ENCODE data around the gene MERTK.
"Not testable (repeated sequence)": the region's sequence is repeated elsewhere in the genome, so short reads cannot be mapped to it uniquely, and the experiment has no call there.

DNA sequence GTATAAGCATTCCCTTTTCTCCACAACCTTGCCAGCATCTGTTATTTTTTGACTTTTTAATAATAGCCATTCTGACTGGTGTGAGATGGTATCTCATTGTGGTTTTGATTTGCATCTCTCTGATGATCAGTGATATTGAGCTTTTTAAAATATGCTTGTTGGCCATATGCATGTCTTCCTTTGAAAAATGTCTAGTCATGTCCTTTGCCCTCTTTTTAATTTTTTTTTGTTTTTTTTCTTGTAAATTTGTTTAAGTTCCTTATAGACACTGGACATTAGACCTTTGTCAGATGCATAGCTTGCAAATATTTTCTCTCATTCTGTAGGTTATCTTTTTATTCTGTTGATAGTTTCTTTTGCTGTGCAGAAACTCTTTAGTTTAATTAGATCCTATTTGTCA, 171.4 kb downstream of the MERTK start:
- not testable (repeated sequence) for TF ChIP-seq SETDB1 (CRISPR knock-in tag; IDR thresholded peaks at IDR 0.05; ENCODE audit: borderline replicate concordance); ELF4 (CRISPR knock-in tag; IDR thresholded peaks at IDR 0.05; ENCODE audit: borderline replicate concordance); MTA3 (CRISPR knock-in tag; IDR thresholded peaks at IDR 0.05)
- TF ChIP-seq, protein P1, sequence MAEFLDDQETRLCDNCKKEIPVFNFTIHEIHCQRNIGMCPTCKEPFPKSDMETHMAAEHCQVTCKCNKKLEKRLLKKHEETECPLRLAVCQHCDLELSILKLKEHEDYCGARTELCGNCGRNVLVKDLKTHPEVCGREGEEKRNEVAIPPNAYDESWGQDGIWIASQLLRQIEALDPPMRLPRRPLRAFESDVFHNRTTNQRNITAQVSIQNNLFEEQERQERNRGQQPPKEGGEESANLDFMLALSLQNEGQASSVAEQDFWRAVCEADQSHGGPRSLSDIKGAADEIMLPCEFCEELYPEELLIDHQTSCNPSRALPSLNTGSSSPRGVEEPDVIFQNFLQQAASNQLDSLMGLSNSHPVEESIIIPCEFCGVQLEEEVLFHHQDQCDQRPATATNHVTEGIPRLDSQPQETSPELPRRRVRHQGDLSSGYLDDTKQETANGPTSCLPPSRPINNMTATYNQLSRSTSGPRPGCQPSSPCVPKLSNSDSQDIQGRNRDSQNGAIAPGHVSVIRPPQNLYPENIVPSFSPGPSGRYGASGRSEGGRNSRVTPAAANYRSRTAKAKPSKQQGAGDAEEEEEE (CRISPR knock-in tag; IDR thresholded peaks at IDR 0.05; ENCODE audit: borderline replicate concordance), result not testable (repeated sequence)
- TF ChIP-seq, protein P2, sequence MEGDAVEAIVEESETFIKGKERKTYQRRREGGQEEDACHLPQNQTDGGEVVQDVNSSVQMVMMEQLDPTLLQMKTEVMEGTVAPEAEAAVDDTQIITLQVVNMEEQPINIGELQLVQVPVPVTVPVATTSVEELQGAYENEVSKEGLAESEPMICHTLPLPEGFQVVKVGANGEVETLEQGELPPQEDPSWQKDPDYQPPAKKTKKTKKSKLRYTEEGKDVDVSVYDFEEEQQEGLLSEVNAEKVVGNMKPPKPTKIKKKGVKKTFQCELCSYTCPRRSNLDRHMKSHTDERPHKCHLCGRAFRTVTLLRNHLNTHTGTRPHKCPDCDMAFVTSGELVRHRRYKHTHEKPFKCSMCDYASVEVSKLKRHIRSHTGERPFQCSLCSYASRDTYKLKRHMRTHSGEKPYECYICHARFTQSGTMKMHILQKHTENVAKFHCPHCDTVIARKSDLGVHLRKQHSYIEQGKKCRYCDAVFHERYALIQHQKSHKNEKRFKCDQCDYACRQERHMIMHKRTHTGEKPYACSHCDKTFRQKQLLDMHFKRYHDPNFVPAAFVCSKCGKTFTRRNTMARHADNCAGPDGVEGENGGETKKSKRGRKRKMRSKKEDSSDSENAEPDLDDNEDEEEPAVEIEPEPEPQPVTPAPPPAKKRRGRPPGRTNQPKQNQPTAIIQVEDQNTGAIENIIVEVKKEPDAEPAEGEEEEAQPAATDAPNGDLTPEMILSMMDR (CRISPR knock-in tag; IDR thresholded peaks at IDR 0.05), result not testable (repeated sequence)
- TF ChIP-seq, protein P3, sequence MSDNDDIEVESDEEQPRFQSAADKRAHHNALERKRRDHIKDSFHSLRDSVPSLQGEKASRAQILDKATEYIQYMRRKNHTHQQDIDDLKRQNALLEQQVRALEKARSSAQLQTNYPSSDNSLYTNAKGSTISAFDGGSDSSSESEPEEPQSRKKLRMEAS (IDR thresholded peaks at IDR 0.05), result not testable (repeated sequence)
